HepG2 (cell line): ENCODE measurements around the gene SLC50A1. TPM values are rescaled to one million over a fixed set of nuclear protein-coding genes. Genes with fewer than 3 reads are reported as not detected.
A peak's percentile ranks its signal among the peaks of the same experiment; 100 is the strongest.

Experiments used
- EP300 ChIP-seq, 3 experiments: sonication (generic) in 1 of 3; formaldehyde crosslinking in 1 of 3; IDR thresholded peaks; 2 replicates each; pipeline versions ENCODE4 v1.5.1 to v1.6.1; 2011 to 2020; ENCODE audit warnings: low read depth in 2 of 3, low read length in 2 of 3, borderline replicate concordance in 1 of 3, improper control_type of control experiment in 1 of 3, mild to moderate bottlenecking in 1 of 3, missing genetic modification reagents in 1 of 3, moderate library complexity in 1 of 3
- GABPB1 ChIP-seq: IDR thresholded peaks from 2 replicates; pipeline ENCODE4 v1.6.1; 2016; ENCODE audit warnings: mild to moderate bottlenecking, missing genetic modification reagents, moderate library complexity, missing compliant biosample characterization
- HINFP ChIP-seq: sonication (generic); formaldehyde crosslinking; IDR thresholded peaks from 2 replicates; pipeline ENCODE4 v1.4.0; 2020; ENCODE audit warnings: low read depth, mild to moderate bottlenecking, missing genetic modification reagents
- HOXD1 ChIP-seq: sonication (generic); formaldehyde crosslinking; IDR thresholded peaks from 2 replicates; pipeline ENCODE4 v1.5.0; 2020; ENCODE audit warnings: missing genetic modification reagents
- KAT7 ChIP-seq: IDR thresholded peaks from 2 replicates; pipeline ENCODE4 v1.6.1; 2018; ENCODE audit warnings: borderline replicate concordance, missing compliant biosample characterization
- MNT ChIP-seq: fragments of 450-650 bp; IDR thresholded peaks from 2 replicates; pipeline ENCODE4 v1.6.1; 2016
- NFRKB ChIP-seq: fragments of 450-650 bp; IDR thresholded peaks from 2 replicates; pipeline ENCODE4 v1.6.1; 2017
- NR2F2 ChIP-seq: IDR thresholded peaks from 2 replicates; pipeline ENCODE4 v1.6.1; 2012; ENCODE audit warnings: low read depth, inconsistent platforms, borderline replicate concordance
- PPARG ChIP-seq: conservative IDR thresholded peaks from 2 replicates; pipeline ENCODE4 v1.6.1; 2016; ENCODE audit warnings: missing biosample characterization, missing genetic modification reagents
- RBAK ChIP-seq: sonication (generic); formaldehyde crosslinking; IDR thresholded peaks from 2 replicates; pipeline ENCODE4 v1.5.1; 2020; ENCODE audit warnings: mild to moderate bottlenecking, missing genetic modification reagents
- RXRB ChIP-seq: IDR thresholded peaks from 2 replicates; pipeline ENCODE4 v1.6.1; 2016; ENCODE audit warnings: borderline replicate concordance, missing genetic modification reagents, missing compliant biosample characterization
- TEF ChIP-seq: sonication (generic); formaldehyde crosslinking; IDR thresholded peaks from 2 replicates; pipeline ENCODE4 v1.5.0; 2020; ENCODE audit warnings: missing genetic modification reagents
- YEATS4 ChIP-seq: sonication (generic); formaldehyde crosslinking; IDR thresholded peaks from 2 replicates; pipeline ENCODE4 v1.4.0; 2020; ENCODE audit warnings: missing genetic modification reagents, borderline replicate concordance
- ZC3H4 ChIP-seq: sonication (generic); formaldehyde crosslinking; IDR thresholded peaks from 2 replicates; pipeline ENCODE4 v1.4.0; 2020; ENCODE audit warnings: missing genetic modification reagents, borderline replicate concordance
- ZNF501 ChIP-seq: sonication (generic); formaldehyde crosslinking; IDR thresholded peaks from 2 replicates; pipeline ENCODE4 v1.5.1; 2020; ENCODE audit warnings: mild to moderate bottlenecking, moderate library complexity, missing genetic modification reagents
- ZNF556 ChIP-seq: sonication (generic); formaldehyde crosslinking; IDR thresholded peaks from 2 replicates; pipeline ENCODE4 v1.4.0; 2020; ENCODE audit warnings: mild to moderate bottlenecking, missing genetic modification reagents, borderline replicate concordance
- ZNF674 ChIP-seq: sonication (generic); formaldehyde crosslinking; IDR thresholded peaks from 2 replicates; pipeline ENCODE4 v1.5.0; 2020; ENCODE audit warnings: low read depth, mild to moderate bottlenecking, missing genetic modification reagents
- ZNF687 ChIP-seq: sonication (generic); formaldehyde crosslinking; IDR thresholded peaks from 2 replicates; pipeline ENCODE4 v1.5.1; 2020; ENCODE audit warnings: mild to moderate bottlenecking, missing genetic modification reagents, moderate library complexity
- ZNF878 ChIP-seq: sonication (generic); formaldehyde crosslinking; IDR thresholded peaks from 2 replicates; pipeline ENCODE4 v1.8.1; 2023; ENCODE audit warnings: mild to moderate bottlenecking, missing genetic modification reagents, moderate library complexity
- polyA plus RNA-seq, 8 experiments: library from polyadenylated mRNA; depleted of rRNA in 3 of 8; stranded (reverse) in 7 of 8; unstranded in 1 of 8; fragments of >200 nt; fragmentation: Illumina TruSeq in 4 of 8; extraction: Trizol in 4 of 8; gene quantifications; 2 replicates each; pipeline versions ENCODE4 v1.2.1 to v1.2.3, GENCODE V29; 2011 to 2016; ENCODE audit warnings: low read depth in 4 of 8, missing spikeins in 1 of 8, mixed read lengths in 1 of 8; ENCODE audit not compliant: insufficient read depth in 1 of 8
- total RNA-seq, 5 experiments: library from RNA; depleted of rRNA; stranded (reverse); fragments of >200 nt; fragmentation: Illumina TruSeq; extraction: Trizol; gene quantifications; 2 replicates each; pipeline ENCODE4 v1.2.3, GENCODE V29; 2016; ENCODE audit warnings: low read depth in 1 of 5

Gene SLC50A1
- total and polyA plus RNA-seq, 2 of the 13 experiments (the other 11 are each of a cell fraction or from before 2014, with no cell fraction given) = 22.5 to 46.8 TPM

DNA sequence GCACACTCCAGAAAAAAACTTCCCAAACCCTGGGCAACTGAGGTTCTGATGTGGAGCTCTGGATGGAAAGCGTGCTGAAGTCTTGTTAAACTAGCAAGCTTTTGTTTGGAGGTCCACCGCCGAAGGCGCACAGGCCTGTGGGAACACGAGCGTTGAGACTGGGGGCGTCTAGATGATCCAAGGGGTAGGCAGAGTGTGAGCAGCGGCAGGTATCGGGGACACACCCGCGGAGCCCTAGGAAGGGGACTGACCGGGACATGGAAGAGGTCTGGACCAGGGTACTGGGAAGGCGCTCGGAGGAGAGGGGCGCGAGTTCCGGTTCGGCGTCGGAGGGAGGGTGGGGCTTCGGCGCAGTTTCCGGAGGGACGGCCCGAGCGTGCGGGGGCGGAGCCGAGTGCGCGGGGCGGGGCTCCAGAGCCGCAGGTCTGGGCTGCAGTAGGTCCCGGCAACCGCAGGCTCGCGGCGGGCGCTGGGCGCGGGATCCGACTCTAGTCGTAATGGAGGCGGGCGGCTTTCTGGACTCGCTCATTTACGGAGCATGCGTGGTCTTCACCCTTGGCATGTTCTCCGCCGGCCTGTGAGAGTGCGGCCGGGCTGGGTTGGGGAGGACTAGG is at the start of gene SLC50A1 (continued):
- peak; percentile 77 for TF ChIP-seq HINFP (CRISPR knock-in tag)
- TF ChIP-seq MNT = peak; percentile 59
- peak; percentile 65 for TF ChIP-seq ZNF878 (CRISPR knock-in tag)
- no peak for TF ChIP-seq HOXD1 (CRISPR knock-in tag)
- TF ChIP-seq YEATS4 (CRISPR knock-in tag) = no peak
- TF ChIP-seq ZNF674 = no peak
- TF ChIP-seq ZNF687 (CRISPR knock-in tag) = peak; percentile 85
- no peak for TF ChIP-seq NR2F2
- TF ChIP-seq ZC3H4 = no peak
- no peak for TF ChIP-seq RXRB (CRISPR knock-in tag)
- no peak for TF ChIP-seq TEF (CRISPR knock-in tag)
- TF ChIP-seq KAT7 = peak; percentile 58; the same call in 1 of the 2 replicates
- no peak; a peak in 1 of 4 replicates for TF ChIP-seq EP300 (IDR thresholded peaks at IDR 0.05; ENCODE audit: low read depth in 2 of 2, low read length in 2 of 2)
- no peak for TF ChIP-seq EP300 (CRISPR knock-in tag; IDR thresholded peaks at IDR 0.05; ENCODE audit: borderline replicate concordance)
- 0 out of 2 replicates have a peak, but pooled peaks have one; percentile 24 for TF ChIP-seq PPARG (CRISPR knock-in tag)
- TF ChIP-seq ZNF501 (CRISPR knock-in tag) = peak; percentile 87
- TF ChIP-seq RBAK = no peak
- TF ChIP-seq ZNF556 (CRISPR knock-in tag) = peak; percentile 76
- no peak for TF ChIP-seq NFRKB
- peak; percentile 93 for TF ChIP-seq GABPB1
